Measurements from ENCODE around the gene MPPED2.

MPPED2 gene

GRCh38 chr11:30447058-30447640, 139.0 kb downstream of the MPPED2 start:
- DNase-seq, result no peak

- no peak for DNase-seq
Observed at GRCh38 chr11:30446520-30446919, 139.6 kb downstream of the MPPED2 start.

- DNase-seq, result no peak
Observed at GRCh38 chr11:30445056-30445455, 141.1 kb downstream of the MPPED2 start.

GRCh38 chr11:30440510-30440909, 145.6 kb downstream of the MPPED2 start:
- no peak for DNase-seq

- DNase-seq, result no peak
Observed at GRCh38 chr11:30436801-30437200, 149.4 kb downstream of the MPPED2 start.

- DNase-seq, result no peak
Observed at GRCh38 chr11:30435488-30435887, 150.7 kb downstream of the MPPED2 start.

- no peak for DNase-seq
Observed at GRCh38 chr11:30434901-30435300, 151.3 kb downstream of the MPPED2 start.

GRCh38 chr11:30433831-30434230, 152.3 kb downstream of the MPPED2 start:
- DNase-seq, result no peak

GRCh38 chr11:30432716-30433115, 153.4 kb downstream of the MPPED2 start:
- DNase-seq, result no peak

- no peak for DNase-seq
Observed at GRCh38 chr11:30432178-30432577, 154.0 kb downstream of the MPPED2 start.

- no peak for DNase-seq
Observed at GRCh38 chr11:30431127-30431814, 154.9 kb downstream of the MPPED2 start.

- no peak for DNase-seq
Observed at GRCh38 chr11:30429550-30429949, 156.6 kb downstream of the MPPED2 start.

GRCh38 chr11:30426781-30427180, 159.4 kb downstream of the MPPED2 start:
- no peak for DNase-seq

- no peak for DNase-seq
Observed at GRCh38 chr11:30424844-30425243, 161.3 kb downstream of the MPPED2 start.

- DNase-seq, result no peak
Observed at GRCh38 chr11:30424321-30424720, 161.8 kb downstream of the MPPED2 start.

- no peak for DNase-seq
Observed at GRCh38 chr11:30423886-30424285, 162.3 kb downstream of the MPPED2 start.

- DNase-seq, result no peak
Observed at GRCh38 chr11:30423279-30423648, 162.9 kb downstream of the MPPED2 start.

- no peak for DNase-seq
Observed at GRCh38 chr11:30422447-30423278, 163.5 kb downstream of the MPPED2 start.

GRCh38 chr11:30420233-30420787, 165.8 kb downstream of the MPPED2 start:
- DNase-seq, result no peak

- no peak for DNase-seq
Observed at GRCh38 chr11:30414806-30415205, 171.3 kb downstream of the MPPED2 start.

GRCh38 chr11:30414244-30414643, 171.9 kb downstream of the MPPED2 start:
- DNase-seq, result no peak

- DNase-seq, result no peak
Observed at GRCh38 chr11:30412509-30412908, 173.6 kb downstream of the MPPED2 start.

- no peak for DNase-seq
Observed at GRCh38 chr11:30411383-30411782, 174.8 kb downstream of the MPPED2 start.

All from NCI-H146 (cell line).